HG03159 (cell line): ENCODE results near the gene MOSMO.

Experiments used
- ATAC-seq: cut with Tn5 transposase; IDR thresholded peaks from one replicate; pipeline ENCODE4 v1.9.1; 2021; ENCODE audit warnings: mild to moderate bottlenecking, moderate library complexity; ENCODE audit not compliant: unreplicated experiment

Gene MOSMO

DNA sequence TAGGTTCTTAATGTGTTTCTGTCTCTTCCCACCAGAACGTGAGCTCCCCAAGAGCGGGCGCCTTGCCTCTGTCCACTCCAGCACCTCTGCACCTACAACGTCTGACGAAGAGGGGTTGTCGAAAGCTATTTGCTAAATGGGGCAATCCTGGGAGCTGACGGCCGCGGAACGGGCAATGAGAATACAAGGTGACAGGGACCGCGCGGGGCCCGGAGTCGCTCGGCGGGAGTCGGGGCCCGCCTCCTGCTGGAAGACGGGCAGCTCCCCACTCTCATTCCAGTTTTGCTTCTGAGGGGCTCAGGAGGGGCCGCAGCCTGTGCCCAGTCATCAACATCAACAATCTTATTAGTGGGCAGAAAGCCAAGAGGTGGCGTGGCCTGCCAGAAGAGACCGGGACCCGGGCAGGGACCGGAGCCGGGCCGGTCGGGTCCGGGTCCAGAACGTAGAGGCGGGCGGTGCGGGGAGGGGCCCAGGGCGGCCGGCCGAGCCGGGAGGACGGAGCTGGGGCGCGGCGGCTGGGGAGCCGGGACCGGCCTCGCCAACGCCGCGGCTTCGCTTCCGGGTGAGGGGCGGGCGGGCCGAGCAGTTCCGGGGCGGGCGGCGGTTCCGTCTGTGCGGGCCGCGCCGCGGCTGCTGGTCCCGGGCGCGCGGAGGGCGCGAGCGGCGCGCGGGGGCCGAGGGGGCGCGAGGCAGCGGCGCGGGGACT lies at the start of gene MOSMO:
Gene MOSMO, plus strand, starts transcription at position 603 of the 706 bp plus-strand sequence. CDS start 191 bp downstream, outside the sequence.
- peak; percentile 60 for ATAC-seq

DNA sequence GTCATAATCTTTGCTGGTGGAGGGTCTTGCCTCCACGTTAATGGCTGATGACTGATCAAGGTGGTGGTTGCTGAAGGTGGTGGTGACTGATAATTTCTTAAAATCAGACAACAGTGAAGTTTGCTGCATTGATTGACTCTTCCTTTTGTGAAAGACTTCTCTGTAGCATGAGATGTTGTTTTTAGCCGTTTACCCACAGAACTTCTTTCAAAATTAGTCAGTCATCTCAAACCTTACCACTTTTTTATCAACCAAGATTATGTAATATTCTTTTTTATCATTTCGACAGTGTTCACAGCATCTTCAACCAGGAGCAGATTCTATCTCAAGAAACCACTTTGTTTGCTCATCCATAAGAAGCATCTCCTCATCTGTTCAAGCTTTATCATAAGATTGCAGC lies 48.9 kb upstream of the MOSMO start:
- ATAC-seq, result no peak

DNA sequence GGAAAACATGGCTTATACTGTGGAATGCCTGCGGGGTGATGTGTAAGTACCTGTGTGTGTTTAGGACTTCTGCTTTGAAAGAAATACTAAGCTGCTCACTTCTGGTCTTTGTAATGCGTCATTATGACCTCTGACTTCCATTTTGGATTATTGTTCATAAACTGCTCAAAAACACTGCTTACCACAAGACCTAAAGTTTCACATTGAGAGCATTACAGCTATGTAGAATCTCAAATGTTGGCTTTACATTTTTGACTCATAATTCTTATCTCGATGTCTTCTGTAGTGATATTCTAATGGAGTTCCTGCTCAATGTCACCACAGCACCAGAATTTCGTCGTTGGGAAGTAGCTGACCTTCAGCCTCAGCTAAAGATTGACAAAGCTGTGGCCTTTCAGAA lies 45.4 kb upstream of the MOSMO start:
- ATAC-seq, result no peak

DNA sequence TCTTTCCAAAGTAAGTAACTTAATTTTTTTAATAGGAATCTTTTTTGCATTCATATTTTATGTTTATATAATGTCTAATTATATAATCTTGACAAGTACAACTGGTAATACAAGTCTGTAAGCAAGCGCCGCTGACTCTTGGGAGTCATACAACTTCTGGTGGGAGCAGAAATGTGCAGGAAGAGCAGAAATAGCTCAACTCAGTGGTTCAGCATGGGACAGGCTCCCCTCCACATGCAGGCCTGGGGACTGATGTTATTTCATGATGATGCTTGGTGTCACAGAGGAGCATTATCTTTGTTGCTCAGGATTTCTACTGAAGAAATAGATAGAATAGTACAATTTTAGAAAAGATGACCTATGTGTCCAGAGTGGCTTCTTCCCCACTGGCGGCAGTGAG lies 44.0 kb upstream of the MOSMO start:
- ATAC-seq, result no peak

DNA sequence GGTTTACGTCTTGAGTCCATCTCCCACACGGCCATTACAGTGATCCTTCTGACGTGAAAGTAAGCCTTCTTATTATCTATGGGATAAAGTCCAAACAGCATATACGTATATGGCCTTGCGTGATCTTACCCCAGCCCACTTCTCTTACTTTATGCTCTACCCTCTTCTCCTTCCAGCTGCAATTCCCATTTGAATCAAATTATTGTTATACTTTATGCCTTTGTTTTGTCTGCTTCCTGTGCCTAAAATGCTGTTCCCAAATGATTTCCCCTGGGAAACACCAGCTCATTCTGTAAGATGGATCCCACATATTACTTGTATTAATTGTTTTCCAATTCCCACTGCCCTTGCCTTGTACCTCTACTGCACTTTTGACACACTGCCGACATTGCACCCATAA lies 43.6 kb upstream of the MOSMO start:
- no peak for ATAC-seq

DNA sequence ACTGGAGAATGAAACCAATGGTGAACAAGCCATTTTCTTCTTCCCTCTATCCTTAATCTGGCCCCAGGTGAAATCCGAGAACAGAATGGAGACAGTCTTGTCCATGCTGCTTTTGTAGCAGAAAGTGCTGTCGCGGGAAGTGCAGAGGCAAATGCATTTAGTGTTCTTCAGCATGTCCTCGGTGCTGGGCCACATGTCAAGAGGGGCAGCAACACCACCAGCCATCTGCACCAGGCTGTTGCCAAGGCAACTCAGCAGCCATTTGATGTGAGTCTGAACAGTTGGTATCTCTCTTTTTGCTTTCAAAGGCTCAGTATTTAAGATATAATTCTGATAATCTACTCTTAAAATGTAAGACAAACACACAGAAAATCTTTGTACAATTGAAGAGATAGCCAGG lies 36.1 kb upstream of the MOSMO start:
- ATAC-seq, result no peak

DNA sequence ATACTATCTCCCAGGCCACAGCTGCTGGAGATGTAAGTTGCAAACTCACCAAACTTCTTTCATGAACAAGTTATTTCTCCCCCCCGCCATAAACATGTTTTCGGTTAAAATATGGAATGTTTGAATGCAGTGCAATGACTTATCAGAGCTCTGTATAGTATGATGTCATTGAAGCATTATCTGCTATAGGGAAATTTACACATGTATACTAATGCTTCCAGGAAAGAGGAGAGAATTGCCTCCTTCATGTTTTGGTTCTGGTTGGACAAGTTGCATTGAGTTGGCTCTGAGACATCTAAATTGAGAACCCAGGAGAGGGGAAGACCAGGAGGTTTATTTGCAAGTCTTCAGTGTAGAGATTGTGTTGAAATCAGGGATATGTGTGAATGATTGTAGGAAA lies 34.0 kb upstream of the MOSMO start:
- ATAC-seq, result no peak

DNA sequence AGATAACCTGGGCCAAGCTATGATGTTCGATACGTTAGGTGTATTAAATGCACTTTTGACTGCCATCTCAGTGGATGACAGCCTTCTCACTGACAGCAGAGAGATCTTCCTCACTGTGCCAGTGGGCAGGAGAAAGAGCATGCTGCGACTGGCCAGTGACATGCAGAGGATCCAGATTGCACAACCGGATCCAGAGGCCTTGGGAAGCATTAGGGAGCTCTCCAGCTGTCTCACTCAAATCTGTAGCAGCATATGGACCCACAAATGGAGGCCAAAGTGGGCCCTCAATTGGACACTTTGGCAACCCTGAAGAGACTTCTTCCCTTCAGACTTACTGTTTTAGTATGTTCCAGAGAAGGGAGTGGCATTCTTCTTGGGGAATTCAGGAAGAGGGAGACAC lies 27.9 kb upstream of the MOSMO start:
- ATAC-seq, result no peak

DNA sequence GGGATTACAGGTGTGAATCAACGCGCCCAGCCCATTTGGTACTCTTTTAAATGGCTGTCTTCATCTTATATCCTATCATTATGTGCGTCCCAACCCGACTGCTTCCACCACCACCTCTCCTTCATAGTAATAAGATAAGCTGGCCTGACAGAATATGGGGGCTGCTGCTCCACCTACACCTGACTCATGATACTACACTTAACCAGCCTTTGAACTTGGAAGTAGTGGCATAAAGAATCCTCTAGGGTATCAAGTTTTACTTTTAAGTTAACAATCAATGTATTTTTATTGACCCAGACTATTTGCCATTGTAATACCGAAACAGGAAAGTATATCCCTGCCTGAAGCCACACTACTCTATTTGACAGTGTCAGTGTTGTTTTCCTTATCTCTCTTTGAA lies 25.8 kb upstream of the MOSMO start:
- ATAC-seq, result no peak

DNA sequence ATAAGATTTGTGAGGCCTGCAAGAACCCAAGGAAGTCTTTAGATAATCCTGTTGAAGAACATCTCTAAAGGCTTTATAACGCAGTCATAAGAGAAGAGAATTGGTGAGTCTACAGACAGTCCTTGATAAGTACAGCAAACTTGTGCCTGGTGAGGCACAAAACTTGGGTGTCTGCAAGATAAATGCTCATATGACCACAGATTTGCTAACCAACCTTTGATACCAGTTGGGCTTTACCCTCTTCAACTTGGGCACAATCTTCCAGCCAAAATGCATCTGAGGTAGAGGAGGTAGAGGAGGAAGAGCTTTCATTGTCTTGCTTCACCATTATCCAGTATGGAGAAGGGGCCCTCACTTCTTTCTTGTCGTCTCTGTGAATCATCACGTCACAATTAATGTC lies 23.8 kb upstream of the MOSMO start:
- no peak for ATAC-seq

DNA sequence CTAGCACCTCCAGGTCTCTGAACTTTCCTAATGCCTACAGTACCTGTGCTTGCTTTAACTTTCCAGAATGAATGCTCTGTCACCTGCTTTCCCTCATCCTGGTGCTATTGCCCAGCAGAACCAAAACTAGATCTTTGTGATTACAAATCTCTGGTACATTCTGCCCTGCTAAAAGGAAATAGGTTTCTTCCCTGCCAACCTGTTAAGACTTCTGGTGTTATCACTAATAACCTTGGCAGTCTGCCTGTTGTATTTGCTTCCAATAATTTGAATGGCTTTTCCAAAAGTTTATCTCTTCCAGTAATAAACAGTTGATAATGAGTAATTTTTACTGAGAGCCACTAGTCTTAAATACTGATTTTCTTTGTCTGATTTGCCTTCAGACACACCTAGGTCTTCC lies 22.4 kb upstream of the MOSMO start:
- no peak for ATAC-seq

DNA sequence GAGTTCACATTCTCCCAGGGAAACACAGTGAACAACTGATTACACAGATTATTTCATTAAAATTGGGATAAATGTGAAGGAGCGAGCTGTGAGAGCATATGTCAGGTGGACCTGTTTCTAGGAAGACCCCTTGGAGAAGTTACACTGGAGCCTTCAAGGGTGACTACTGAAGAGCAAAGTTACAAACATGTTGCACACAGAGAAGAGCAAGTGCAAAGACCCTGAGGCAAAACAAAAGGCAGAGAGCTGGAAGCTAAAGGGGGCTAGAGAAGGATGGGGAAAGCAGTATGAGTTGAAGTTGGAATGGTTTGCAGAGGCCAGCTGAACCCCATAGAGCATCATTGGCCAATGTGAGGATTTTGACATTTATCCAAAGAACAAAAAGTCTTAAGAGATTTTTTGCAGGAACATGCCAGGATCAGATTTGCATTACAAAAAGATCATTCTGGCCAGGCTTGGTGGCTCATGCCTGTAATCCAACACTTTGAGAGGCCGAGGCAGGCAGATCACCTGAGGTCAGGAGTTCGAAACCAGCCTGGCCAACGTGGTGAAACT lies 21.1 kb upstream of the MOSMO start:
- no peak for ATAC-seq

DNA sequence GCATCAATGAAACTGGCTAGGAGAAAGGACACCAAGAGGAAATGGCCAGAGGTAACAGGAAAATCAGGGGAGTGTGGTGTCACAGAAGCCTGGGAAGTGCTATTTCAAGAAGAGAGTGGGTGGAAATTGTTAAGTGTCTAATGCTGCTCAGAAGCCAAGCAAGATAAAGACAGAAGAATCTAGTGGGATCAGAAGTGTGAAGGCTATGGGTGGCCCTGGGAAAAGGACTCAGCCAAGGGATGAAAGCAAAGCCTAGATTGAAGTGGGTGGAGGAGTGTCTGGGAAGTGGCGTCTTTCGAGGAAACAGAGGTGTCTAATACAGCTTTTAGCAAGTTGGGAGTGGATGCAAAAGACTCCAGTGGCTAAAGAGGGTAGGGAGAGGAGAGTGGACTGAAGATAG lies 20.4 kb upstream of the MOSMO start:
- ATAC-seq, result no peak

DNA sequence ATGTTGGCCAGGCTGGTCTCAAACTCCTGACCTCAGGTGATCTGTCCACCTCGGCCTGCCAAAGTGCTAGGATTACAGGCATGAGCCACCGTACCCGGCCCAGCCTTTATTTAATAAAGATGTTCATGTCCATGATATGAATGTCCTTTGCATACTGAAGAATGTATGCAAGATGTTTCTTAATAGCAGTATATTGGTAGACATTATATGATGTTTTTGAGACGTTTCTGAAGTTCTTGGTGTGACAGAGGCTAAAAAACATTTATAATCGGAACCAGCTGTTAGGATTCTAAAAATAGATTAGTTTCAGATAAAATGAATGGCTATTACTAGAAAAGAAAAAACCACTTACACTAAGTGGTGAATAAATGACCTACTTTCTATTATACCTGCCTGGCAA lies 18.8 kb upstream of the MOSMO start:
- ATAC-seq, result no peak

DNA sequence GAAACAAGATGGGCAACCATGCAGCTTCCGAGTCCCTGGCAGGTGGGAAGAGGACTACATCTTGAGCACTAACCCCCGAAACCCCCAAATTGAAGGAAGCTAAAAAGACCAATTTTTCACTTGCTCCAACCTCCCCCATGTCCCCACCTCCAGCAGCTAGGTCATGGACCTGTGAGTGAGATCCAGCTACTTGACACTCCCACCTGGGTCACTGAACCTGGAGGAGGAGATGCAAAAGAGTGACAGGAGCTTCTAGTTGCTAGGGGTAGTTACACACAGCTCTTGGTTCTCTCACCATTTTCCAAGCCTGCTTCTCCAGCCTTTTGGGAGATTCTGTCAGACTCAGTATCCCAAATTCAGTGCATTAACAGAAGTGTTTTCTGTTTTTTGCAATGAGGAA lies 18.2 kb upstream of the MOSMO start:
- ATAC-seq, result no peak

DNA sequence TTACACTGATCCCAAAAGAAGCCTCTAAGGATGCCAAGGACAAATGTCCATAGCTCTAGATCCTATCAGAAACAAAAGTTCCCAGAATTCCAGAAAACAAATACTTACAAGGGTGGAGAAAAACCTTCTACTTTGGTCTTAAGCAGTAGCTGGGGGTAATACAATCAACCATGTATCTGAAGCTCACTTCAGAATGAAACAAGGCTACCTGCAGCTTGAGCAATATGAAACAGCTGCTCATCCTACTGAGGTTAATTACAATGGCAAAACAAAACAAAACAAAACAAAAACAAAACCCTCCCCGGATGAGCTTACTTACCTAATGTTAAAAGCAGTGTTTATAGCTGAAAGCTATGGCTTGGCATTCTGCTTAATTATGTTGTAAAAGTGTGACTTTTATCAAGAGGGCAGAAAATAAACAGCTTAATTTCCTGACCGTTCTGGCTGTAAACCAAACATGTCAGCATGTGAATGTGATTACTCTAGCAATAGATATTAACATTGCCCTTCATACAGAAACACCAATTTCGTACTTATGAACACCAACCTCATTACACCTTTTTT lies 17.4 kb upstream of the MOSMO start:
- ATAC-seq, result no peak

DNA sequence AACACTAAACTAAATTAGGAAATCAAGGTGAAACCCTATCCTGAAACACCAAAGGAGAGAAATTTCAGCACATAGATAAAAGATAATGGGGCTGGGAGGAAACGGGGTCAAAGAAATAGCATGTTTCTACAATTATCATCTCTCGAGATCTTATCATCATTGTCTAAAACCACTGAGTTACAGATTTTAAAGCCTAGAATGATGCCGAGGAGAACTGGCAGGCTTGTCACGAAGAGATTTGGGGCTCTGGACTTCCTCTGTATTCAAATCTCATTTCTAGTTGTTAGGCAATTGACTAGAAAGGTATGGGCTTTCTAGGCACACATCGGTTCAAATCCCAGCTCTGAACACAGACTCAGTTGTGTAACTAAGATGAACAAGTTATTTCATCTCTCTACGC lies 16.3 kb upstream of the MOSMO start:
- ATAC-seq, result no peak

DNA sequence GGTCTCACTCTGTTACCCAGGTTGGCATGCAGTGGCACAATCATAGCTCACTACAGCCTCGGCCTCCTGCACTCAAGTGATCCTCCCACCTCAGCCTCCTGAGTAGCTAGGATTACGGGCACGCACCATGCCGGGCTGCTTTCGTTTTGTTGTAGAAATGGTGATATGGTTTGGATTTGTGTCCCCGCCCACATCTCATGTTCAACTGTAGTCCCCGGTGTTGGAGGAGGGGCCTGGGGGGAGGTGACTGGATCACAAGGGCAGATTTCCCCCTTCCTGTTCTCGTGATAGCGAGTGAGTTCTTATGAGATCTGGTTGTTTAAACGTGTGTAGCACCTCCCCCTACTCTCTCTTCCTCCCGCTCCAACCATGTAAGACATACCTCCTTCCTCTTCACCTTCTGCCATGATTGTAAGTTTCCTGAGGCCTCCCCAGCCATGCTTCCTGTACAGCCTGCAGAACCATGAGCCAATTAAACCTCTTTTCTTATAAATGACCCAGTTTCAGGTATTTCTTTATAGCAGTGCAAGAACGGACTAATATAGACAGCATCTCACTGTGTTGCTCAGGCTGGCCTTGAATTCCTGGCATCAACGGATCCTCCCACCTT lies 12.9 kb upstream of the MOSMO start:
- ATAC-seq, result no peak

DNA sequence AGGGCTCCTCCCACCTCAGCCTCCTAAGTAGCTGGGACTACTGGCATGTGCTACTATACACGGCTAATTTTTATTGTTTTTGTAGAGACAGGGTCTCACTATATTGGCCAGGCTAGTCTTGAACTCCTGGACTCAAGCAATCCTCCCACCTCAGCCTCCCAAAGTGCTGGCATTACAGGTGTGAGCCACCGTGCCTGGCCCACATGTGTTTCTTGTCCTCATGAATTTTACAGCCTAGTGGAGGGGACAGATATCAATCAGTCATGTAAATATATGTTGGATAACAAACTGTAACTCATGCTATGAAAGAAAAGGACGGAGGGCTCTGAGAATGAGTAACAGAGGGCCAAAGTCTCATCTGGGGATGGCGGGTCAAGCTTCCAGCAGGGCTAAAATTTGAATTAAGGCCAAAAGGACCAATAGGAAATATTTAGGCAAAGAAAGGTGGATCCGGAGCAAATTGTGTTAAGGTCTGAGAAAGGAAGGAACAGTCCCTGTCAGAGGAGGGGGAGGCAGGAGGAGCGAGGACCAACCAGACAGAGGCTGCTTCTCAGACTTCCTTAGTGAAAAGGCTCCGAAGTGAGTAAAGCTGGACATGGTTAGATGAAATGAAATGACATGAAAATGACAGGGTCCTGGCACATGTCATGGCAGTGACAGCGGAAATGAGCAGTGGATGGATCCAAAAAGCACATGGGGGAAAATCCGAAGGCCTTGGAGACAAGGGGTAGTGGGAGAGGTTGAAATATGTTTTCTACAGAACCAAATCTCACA lies 10.8 kb upstream of the MOSMO start:
- no peak for ATAC-seq

DNA sequence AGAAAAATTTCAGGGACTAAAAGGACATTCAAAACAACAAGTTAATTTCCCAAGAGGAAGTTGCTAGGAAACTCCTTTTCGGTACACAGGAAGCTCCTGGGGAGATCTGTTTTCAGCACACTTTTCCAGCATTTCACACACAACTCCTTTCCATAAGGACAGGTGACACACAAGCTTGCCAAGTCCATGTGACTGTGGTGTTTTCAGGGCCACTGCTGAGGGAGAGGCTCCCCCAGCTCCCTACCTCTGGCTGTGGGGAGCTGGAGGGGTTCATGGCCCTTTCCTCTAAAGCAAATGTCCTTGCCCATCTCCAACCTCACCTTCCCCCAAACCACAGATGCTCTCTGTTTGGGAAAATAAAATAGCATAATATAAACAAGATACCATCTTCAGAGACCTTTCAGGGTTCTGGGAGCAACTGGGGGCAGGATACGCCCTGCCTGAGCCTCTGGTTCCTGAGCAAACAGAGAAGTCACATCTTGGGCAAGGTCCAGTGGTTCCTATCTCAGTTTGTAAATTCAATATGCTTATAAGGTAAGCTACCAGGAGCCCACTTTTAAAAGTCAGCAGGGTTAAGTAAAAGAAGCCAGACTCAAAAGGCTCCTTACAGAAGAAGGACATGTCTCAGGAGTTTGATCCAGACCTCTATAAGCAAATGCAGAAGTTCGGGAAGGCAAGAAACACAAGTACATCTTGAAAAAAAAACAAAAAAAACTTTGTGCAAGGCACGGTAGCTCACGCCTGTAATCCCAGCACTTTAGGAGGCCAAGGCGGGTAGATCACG lies 10.0 kb upstream of the MOSMO start:
- ATAC-seq, result no peak

DNA sequence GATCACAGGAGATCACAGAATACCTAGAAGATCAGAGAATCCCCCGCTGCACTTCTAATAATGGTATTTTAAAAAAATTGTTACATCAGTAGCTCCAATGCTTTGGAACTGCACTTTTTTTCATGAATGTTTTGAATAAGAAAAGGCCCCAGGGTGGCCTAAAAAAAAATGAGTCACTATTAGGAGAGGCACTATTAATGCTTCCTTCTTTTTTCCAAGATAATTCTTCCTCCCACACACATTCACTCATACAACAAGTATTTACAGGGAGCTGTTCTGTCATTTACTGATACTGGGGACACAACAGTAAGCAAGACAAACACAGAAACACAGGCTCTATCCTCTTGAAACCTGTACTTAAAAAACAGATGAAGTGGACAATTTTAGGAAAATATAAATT lies 6.3 kb upstream of the MOSMO start:
- no peak for ATAC-seq
